HepG2 (cell line): Measurements from ENCODE around the gene SLC66A3. TPM values are rescaled to one million over a fixed set of nuclear protein-coding genes. Genes with fewer than 3 reads are reported as not detected.

Experiments used
- AGO1 ChIP-seq: fragments of 200-400 bp; formaldehyde crosslinking; IDR thresholded peaks from 2 replicates; pipeline ENCODE4 v1.6.1; 2017; ENCODE audit warnings: mild to moderate bottlenecking, low read depth, low read length, moderate library complexity; ENCODE audit not compliant: poor library complexity, severe bottlenecking
- E2F2 ChIP-seq: sonication (generic); formaldehyde crosslinking; IDR thresholded peaks from 2 replicates; pipeline ENCODE4 v1.4.0; 2020; ENCODE audit warnings: missing genetic modification reagents, borderline replicate concordance
- ELF4 ChIP-seq: sonication (generic); formaldehyde crosslinking; IDR thresholded peaks from 2 replicates; pipeline ENCODE4 v1.5.0; 2020; ENCODE audit warnings: missing genetic modification reagents, mild to moderate bottlenecking, moderate library complexity, borderline replicate concordance
- FLYWCH1 ChIP-seq: sonication (generic); formaldehyde crosslinking; IDR thresholded peaks from 2 replicates; pipeline ENCODE4 v1.8.1; 2023; ENCODE audit warnings: mild to moderate bottlenecking, missing genetic modification reagents
- HNF1B ChIP-seq: sonication (generic); formaldehyde crosslinking; IDR thresholded peaks from 2 replicates; pipeline ENCODE4 v1.5.1; 2020; ENCODE audit warnings: mild to moderate bottlenecking, moderate library complexity, missing genetic modification reagents
- HOMEZ ChIP-seq: IDR thresholded peaks from 2 replicates; pipeline ENCODE4 v1.6.1; 2016; ENCODE audit warnings: low read depth
- KMT2A ChIP-seq: sonication (generic); formaldehyde crosslinking; IDR thresholded peaks from 2 replicates; pipeline ENCODE4 v1.4.0; 2020; ENCODE audit warnings: missing genetic modification reagents
- NFIB ChIP-seq: sonication (generic); formaldehyde crosslinking; IDR thresholded peaks from 2 replicates; pipeline ENCODE4 v1.9.0; 2021; ENCODE audit warnings: missing genetic modification reagents, mild to moderate bottlenecking, borderline replicate concordance
- NR1H2 ChIP-seq: sonication (generic); formaldehyde crosslinking; IDR thresholded peaks from 2 replicates; pipeline ENCODE4 v1.8.1; 2022; ENCODE audit warnings: low read depth, missing genetic modification reagents, borderline replicate concordance
- PCBP1 ChIP-seq: fragments of 200-400 bp; formaldehyde crosslinking; IDR thresholded peaks from 2 replicates; pipeline ENCODE4 v1.6.1; 2017; ENCODE audit warnings: mild to moderate bottlenecking, low read depth, low read length, borderline replicate concordance
- PITX1 ChIP-seq: sonication (generic); formaldehyde crosslinking; IDR thresholded peaks from 2 replicates; pipeline ENCODE4 v1.5.1; 2020; ENCODE audit warnings: mild to moderate bottlenecking, missing genetic modification reagents
- SIX1 ChIP-seq: sonication (generic); formaldehyde crosslinking; IDR thresholded peaks from 2 replicates; pipeline ENCODE4 v1.4.0; 2020; ENCODE audit warnings: missing genetic modification reagents, borderline replicate concordance
- SP4 ChIP-seq: sonication (generic); formaldehyde crosslinking; IDR thresholded peaks from 2 replicates; pipeline ENCODE4 v1.8.1; 2023; ENCODE audit warnings: mild to moderate bottlenecking, missing genetic modification reagents
- SYNCRIP ChIP-seq: fragments of 200-400 bp; formaldehyde crosslinking; IDR thresholded peaks from 2 replicates; pipeline ENCODE4 v1.6.1; 2018; ENCODE audit warnings: mild to moderate bottlenecking, low read depth, low read length; ENCODE audit not compliant: insufficient read depth
- ZEB1 ChIP-seq: IDR thresholded peaks from 2 replicates; pipeline ENCODE4 v1.6.1; 2012; ENCODE audit warnings: mild to moderate bottlenecking, low read depth, inconsistent platforms; ENCODE audit not compliant: insufficient replicate concordance
- ZNF274 ChIP-seq: sonication (generic); formaldehyde crosslinking; IDR thresholded peaks from 2 replicates; pipeline ENCODE4 v1.5.1; 2020; ENCODE audit warnings: mild to moderate bottlenecking, missing genetic modification reagents
- ZNF562 ChIP-seq: sonication (generic); formaldehyde crosslinking; IDR thresholded peaks from 2 replicates; pipeline ENCODE4 v1.8.0; 2022; ENCODE audit warnings: missing genetic modification reagents, borderline replicate concordance
- ZNF850 ChIP-seq: sonication (generic); formaldehyde crosslinking; conservative IDR thresholded peaks from 2 replicates; pipeline ENCODE4 v1.9.0; 2021; ENCODE audit warnings: mild to moderate bottlenecking, missing genetic modification reagents
- ZSCAN31 ChIP-seq: sonication (generic); formaldehyde crosslinking; IDR thresholded peaks from 2 replicates; pipeline ENCODE4 v1.5.0; 2020; ENCODE audit warnings: low read depth, mild to moderate bottlenecking, missing genetic modification reagents
- ZXDC ChIP-seq: sonication (generic); formaldehyde crosslinking; IDR thresholded peaks from 2 replicates; pipeline ENCODE4 v1.5.0; 2020; ENCODE audit warnings: mild to moderate bottlenecking, missing genetic modification reagents
- polyA plus RNA-seq, 8 experiments: library from polyadenylated mRNA; depleted of rRNA in 3 of 8; stranded (reverse) in 7 of 8; unstranded in 1 of 8; fragments of >200 nt; fragmentation: Illumina TruSeq in 4 of 8; extraction: Trizol in 4 of 8; gene quantifications; 2 replicates each; pipeline versions ENCODE4 v1.2.1 to v1.2.3, GENCODE V29; 2011 to 2016; ENCODE audit warnings: low read depth in 4 of 8, missing spikeins in 1 of 8, mixed read lengths in 1 of 8; ENCODE audit not compliant: insufficient read depth in 1 of 8
- total RNA-seq, 5 experiments: library from RNA; depleted of rRNA; stranded (reverse); fragments of >200 nt; fragmentation: Illumina TruSeq; extraction: Trizol; gene quantifications; 2 replicates each; pipeline ENCODE4 v1.2.3, GENCODE V29; 2016; ENCODE audit warnings: low read depth in 1 of 5

Gene SLC66A3
- total and polyA plus RNA-seq, 2 of the 13 experiments (the other 11 are each of a cell fraction or from before 2014, with no cell fraction given), result 2.2 to 3.7 TPM

GRCh38 chr2:11129598-11130449 lies 25.4 kb upstream of the SLC66A3 start (continued):
- no peak for TF ChIP-seq ZXDC (CRISPR knock-in tag)
- no peak for TF ChIP-seq ZNF562 (CRISPR knock-in tag)
- no peak for TF ChIP-seq SIX1 (CRISPR knock-in tag)
- TF ChIP-seq SYNCRIP, result no peak
- no peak for TF ChIP-seq KMT2A (CRISPR knock-in tag)
- no peak for TF ChIP-seq AGO1
- peak; percentile 93 for TF ChIP-seq ZSCAN31
- TF ChIP-seq FLYWCH1 (CRISPR knock-in tag), result no peak
- TF ChIP-seq SP4 (CRISPR knock-in tag), result peak; percentile 98
- peak; percentile 87; the same call in 1 of the 2 replicates for TF ChIP-seq ZNF274 (CRISPR knock-in tag)
- no peak for TF ChIP-seq ZNF850 (CRISPR knock-in tag)
- TF ChIP-seq HNF1B (CRISPR knock-in tag), result peak; percentile 90
- TF ChIP-seq E2F2 (CRISPR knock-in tag), result 0 out of 2 replicates have a peak, but pooled peaks have one; percentile 71
- TF ChIP-seq HOMEZ (CRISPR knock-in tag), result peak; percentile 75; the same call in 1 of the 2 replicates
- TF ChIP-seq NFIB (CRISPR knock-in tag), result no peak
- no peak for TF ChIP-seq NR1H2 (CRISPR knock-in tag)
- no peak for TF ChIP-seq ELF4 (CRISPR knock-in tag)
- TF ChIP-seq ZEB1, result peak; percentile 88
- no peak for TF ChIP-seq PCBP1
- TF ChIP-seq PITX1 (CRISPR knock-in tag), result no peak
